HS-5 (cell line): Measurements from ENCODE around the gene PTPN11.
"Not testable (repeated sequence)": the region's sequence is repeated elsewhere in the genome, so short reads cannot be mapped to it uniquely, and the experiment has no call there.

ENCODE experiments used
- DNase-seq: peaks from one replicate; pipeline ENCODE4 v3.0.0-alpha.2; 2012; ENCODE audit warnings: low read depth

PTPN11 gene

DNA sequence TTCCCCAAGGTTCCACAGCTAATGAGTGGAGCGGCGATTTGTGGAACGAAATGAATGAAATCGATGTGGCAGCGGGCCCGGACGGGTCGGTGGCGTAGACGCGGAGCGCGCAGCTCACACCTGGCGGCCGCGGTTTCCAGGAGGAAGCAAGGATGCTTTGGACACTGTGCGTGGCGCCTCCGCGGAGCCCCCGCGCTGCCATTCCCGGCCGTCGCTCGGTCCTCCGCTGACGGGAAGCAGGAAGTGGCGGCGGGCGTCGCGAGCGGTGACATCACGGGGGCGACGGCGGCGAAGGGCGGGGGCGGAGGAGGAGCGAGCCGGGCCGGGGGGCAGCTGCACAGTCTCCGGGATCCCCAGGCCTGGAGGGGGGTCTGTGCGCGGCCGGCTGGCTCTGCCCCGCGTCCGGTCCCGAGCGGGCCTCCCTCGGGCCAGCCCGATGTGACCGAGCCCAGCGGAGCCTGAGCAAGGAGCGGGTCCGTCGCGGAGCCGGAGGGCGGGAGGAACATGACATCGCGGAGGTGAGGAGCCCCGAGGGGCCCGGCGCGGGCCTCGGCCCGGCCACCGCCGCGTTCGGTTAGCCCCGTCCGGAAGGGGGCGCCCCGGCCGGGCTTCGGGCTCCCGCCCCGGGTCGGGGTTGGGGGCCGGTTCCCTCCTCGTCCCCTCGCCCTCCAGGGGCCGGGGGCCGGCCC lies at the start of gene PTPN11:
Gene PTPN11 (plus strand): TSS at position 340 of the 689 bp plus-strand sequence. CDS start 165 bp downstream, at position 505.
- DNase-seq = no peak

DNA sequence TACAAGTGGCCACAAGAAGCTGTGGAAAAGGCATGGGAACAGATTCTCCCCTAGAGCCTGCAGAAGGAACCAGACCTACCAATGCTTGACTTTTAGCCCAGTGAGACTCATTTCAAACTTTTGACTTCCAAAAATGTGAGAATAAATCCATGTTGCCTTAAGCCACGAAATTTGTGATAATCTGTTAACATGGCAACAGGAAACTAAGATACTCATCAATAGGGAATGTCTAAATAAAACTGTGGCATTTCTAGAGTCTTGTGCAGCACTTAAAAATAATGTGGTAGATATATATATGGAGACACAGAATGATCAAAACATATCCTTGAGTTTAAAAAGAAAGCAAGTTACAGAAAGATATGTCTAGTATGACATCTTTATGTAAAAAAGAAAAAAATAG lies 48.5 kb upstream of the PTPN11 start:
- DNase-seq = no peak

DNA sequence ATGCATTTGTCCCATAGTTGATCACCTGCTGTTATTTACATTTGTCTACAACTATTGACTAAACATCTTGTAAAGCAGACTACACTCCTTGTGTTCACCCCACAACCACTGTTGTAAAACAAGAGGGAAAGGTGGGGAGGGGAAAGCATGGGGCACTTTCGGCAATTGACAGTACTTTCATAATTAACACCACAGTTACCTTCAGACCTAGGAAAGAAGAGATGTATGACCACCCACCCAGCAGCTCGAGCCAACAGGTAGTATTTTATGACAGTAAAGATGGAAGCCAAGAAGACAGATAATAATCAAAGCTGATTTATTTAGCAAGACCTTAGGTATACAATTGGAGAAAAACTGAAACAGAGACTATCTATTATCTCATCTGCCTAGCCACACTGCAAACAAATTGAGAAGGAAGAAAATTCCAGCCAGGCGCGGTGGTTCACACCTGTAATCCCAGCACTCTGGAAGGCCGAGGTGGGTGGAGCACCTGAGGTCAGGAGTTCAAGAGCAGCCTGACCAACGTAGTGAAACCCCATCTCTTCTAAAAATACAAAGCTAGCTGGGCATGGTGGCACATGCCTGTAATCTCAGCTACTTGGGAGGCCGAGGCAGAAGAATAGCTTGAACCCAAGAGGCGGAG lies 47.8 kb upstream of the PTPN11 start:
- DNase-seq = no peak

DNA sequence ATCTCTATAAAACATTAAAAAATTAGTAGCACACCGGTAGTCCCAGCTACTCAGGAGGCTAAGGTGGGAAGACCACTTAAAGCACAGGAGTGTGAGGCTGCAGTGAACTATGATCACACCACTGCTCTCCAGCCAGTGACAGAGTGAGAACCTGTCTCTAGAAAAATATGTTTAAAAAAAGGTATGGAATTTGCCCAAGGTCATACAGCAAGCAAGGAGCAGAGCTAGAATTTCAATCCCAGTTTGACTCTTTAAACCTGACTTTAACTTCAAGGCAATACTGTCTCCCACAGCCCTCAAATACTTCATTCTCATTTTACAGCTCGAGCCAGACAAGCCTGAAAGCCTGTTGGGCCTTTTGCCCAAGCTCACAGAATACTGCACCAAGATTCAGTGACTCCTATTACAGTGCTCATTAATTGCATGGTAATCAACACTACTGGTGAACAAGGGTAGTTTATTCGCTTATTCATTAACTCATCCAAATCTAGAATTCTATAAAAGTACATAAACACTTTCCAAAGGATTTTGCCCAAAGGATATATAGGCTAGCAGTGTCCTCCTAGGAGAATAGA lies 44.5 kb upstream of the PTPN11 start:
- no peak for DNase-seq

DNA sequence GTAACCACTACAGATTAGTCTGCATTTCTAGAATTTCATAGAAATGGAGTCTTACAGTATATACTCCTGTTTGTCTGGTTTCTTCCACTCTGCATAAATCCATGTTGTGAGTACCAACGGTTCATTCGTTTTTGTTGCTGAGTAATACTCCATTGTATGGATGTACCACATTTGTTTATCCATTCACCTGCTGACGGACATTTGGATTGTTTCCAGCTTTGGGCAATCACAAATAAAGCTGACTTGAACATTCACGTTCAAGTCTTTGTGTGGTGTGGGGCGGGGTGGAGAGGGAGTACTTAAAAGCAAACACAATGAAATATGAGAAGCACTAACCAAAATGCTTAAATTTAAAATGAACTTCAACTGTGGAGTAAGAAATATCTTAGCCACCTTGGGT lies 43.6 kb upstream of the PTPN11 start:
- no peak for DNase-seq

DNA sequence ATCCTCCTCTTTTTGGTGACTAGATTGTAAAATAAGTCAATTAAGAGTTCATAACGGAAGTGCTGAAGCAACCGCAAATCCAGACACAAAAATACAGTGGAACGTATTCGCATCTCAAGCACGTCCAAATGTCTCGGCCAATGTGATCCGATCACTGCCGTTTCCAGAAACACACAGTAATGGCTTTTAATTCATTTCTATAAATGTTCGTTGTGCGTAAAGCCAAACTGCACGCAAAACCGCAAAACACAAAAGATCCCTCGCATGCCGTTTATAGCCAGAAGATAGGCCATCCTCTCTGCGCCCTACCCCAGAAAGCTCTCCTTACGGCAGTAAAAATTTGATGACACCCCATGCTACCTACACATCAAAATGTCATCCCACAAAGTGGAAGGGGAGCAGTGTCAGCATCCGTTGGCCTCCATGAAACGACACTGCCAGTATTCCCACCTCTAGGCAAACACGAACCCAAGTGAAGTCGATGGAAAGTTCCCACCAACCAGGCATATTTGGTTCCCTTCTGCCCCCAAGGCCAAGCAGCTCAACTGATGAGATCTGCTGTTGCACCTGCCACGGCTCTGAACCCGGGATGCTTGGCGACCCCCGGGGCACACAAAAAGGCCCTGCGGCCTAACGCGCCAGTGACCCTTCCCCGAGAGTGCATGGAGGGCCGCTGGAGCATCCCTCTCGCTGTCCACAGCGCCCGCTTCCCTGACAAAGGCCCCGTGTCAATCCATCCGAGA lies 37.9 kb upstream of the PTPN11 start:
- DNase-seq = no peak

DNA sequence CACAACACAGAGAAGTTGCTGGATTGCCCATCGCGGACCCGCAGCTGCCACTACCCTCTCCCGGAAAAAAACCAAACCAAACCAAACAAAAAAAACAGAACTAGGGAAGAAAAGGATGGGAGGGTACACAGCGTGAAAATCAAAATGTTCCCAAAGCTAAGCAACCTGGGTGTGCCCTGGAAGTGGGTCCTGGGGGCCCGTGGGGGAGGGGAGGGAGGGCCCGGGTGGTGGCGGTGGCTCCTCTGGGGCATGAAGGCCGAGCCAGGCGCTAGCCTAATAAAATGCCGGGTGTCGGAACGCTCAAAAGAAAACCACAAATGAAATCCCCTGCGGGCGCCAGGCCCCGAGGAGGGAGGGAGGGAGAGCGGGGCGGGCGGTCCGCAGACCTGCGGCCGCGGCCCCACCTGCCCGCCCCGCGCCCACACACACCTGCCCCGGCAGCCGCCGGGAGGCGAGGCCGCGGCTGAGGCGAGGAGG lies 37.3 kb upstream of the PTPN11 start:
- no peak for DNase-seq

DNA sequence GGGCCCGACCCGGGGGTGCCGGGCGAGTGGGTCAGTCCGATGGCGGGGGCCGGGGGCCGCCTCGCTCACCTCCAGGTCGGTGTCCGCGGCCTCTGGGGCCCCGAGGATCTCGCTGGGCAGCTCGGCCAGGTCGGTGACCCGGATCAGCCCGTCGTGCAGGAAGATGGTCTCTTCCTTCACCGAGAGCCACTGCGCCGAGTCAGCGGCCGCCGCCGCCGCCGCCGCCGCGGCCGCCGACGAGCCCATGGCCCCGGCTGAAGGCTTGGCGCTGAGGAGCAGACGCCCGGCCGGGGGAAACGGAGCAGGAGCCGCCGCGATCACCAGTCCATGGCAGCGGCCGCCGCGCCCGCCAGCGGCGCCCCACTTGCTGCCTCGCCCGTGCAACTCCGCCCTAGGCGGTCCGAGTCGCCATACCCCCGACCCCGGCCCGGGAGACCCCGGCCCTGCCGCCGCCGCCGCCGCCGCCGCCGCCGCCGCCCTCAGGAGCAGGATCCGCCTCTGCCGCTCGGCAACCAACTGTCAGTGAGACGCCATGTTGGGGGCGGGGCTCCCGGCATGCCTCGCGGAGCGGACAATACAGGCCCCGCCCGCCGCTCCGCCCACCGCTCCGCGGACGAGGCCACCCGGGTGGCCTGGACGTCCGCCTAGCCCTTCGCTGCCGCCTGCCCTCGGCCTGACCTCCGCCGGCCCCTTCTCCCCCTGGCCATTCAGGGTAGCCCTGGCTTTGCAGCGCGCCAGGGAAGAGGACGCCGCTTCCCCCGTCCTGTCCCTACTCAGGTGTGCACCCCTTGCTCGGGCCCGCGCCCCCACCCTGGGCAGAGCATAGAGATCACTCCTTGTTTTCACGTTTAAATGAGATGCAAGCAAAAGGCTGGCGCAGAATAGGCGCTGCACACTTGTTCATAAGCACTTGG lies 36.6 kb upstream of the PTPN11 start, which contains the start of gene HECTD4:
Gene HECTD4 (minus strand): TSS at position 549 of the 914 bp plus-strand sequence. CDS start 303 bp downstream, at position 246.
- DNase-seq = peak; percentile 37

DNA sequence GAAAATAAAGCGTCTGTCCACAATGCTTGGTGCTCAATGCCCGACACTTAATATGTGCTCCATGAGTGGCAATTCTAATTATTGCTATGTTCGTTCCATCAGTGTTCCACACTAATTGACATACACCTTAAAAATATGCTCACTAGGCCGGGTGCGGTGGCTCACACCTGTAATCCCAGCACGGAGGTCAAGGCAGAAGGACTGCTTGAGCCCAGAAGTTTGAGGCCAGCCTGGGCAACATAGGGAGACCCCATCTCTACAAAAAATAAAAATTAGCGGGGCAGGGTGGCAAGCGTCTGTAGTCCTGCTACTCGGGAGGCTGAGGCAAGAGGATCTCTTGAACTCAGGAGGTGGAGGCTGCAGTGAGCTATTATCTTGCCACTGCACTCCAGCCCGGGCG lies 35.9 kb upstream of the PTPN11 start:
- no peak for DNase-seq

DNA sequence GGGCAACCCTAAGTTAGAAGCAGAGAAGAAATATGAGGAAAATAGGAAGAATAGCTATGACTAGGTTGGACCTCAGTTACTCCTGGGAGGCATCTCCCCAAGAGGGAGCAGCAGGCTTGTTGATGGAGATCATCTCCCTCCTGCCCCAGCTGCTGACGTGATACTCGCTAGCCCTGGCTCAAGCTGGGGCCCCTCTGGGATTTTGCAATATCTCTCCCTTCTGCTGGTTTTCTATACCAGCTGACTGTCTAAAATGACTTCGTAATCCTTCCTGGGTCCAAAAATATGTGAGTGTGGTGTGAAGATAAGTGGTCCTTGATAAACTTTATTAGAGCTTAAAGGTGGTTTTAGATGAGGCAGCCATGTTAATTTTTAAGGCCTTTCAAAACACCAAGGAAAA lies 32.0 kb upstream of the PTPN11 start:
- no peak for DNase-seq

DNA sequence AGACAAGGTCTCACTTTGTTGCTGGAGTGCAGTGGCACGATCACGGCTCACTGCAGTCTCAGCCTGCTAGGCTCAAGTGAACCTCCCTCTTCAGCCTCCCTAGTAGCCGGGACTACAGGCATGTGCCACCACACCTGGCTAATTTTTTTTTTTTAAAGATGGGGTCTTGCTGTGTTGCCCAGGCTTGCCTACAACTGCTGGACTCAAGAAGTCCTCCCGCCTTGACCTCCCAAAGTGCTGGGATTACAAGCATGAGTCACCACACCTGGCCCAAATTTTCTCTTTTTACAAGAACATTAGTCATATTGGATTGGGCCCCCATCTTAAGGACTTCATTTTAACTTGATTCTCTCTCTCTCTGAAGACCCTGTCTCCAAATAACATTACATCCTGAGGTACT lies 29.5 kb upstream of the PTPN11 start:
- no peak for DNase-seq

DNA sequence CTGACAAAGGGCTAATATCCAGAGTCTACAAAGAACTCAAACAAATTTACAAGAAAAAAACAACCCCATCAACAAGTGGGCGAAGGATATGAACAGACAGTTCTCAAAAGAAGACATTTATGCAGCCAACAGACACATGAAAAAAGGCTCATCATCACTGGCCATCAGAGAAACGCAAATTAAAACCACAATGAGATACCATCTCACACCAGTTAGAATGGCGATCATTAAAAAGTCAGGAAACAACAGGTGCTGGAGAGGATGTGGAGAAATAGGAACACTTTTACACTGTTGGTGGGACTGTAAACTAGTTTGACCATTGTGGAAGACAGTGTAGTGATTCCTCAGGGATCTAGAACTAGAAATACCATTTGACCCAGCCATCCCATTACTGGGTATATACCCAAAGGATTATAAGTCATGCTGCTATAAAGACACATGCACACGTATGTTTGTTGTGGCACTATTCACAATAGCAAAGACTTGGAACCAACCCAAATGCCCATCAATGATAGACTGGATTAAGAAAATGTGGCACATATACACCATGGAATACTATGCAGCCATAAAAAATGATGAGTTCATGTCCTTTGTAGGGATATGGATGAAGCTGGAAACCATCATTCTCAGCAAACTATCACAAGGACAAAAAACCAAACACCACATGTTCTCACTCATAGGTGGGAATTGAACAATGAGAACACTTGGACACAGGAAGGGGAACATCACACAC lies 28.7 kb upstream of the PTPN11 start:
- not testable (repeated sequence) for DNase-seq

DNA sequence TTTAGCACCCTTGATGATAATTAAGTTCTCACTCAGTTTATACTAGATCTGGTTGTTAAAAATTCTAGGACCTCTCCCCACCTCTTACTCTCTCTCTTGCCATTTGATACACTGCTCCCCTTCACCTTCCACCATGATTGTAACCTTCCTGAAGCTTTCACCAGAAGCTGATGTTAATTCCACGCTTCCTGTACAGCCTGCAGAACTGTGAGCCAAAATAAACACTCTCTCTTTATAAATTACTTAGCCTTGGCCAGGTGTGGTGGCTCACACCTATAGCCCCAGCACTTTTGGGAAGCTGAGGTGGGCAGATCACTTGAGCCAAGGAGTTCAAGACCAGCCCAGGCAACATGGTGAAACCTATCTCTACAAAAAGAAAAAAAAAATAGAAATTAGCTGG lies 25.4 kb upstream of the PTPN11 start:
- DNase-seq = no peak

DNA sequence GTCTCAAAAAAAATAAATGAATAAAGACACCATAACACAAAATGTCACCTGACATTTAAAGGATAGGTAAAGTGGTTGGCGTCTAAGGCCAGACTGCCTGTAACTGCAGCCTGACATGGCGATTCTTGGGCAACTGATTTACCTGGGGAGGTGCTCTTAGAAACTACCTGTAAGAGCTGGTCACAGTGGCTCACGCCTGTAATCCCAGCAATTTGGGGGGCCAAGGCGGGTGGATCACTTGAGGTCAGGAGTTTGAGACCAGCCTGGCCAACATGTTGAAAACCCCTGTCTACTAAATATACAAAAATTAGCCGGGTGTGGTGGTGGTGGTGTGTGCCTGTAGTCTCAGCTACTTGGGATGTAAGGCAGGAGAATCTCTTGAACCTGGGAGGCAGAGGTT lies 17.7 kb upstream of the PTPN11 start:
- DNase-seq = no peak

DNA sequence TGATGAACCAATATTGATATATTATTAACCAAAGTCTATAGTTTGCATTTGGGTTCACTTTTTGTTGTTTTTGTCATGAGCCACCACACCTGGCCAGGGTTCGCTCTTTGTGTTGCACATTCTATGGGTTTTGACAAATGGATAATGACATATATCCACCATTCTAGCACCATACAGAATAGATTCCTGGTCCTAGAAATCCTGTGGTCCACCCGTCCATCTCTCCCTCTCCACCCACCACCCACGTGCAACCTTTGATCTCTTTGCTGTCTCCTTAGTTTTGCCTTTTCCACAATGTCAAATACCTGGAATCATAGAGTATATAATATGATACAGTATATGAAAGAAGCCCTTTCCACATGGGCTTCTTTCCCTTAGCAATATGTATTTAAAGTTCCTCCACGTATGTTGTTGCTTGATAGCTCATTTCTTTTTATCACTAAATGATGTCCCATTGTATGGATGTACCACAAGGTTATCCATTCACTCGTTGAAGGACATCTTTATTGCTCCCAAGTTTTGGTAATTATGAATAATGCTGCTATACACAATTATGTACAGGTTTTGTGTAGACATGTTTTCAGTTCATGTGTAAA lies 16.7 kb upstream of the PTPN11 start:
- no peak for DNase-seq

DNA sequence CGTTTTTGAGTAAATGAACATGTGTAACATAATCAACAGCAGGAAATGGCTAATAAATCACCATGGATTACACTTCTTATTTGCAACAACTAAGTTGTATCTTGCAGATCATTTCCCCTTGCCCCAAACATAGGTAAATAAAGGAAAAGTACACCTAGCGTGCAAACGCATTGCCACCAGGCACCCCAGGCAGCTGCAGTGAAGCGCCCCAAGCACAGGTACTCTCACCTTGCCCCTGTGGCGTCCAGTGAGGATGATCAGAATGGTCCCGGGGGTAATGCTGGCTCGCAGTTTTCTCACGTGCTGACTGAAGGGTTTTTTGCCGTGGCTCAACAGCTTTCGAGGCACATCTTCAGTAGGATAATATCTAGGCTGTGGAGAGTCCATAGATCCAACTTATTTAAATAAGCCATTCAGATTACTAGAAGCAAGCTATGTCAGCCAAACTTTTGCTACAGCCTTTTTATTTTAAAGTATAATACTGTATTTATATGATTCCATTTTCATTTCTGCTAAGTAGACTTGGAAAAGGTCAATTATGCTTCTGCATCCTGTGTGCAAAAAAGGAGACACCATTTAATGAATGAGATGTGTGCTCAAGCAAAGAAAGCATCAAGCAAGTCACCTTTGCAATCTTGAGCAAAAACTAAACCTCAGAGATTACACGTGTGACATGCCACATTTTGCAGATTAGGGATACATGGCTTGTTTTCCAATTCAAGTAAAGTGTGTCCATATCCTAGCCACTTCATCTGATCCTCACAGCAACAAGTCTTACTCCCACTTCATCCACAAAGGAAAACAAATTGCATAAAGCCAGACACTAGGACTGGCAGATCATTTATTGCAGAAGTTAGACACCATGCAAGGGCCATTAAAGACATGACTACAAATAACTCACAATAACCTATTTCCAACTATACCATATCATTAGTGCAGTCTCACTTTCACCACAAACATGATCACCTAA lies 11.9 kb upstream of the PTPN11 start:
- DNase-seq = no peak

DNA sequence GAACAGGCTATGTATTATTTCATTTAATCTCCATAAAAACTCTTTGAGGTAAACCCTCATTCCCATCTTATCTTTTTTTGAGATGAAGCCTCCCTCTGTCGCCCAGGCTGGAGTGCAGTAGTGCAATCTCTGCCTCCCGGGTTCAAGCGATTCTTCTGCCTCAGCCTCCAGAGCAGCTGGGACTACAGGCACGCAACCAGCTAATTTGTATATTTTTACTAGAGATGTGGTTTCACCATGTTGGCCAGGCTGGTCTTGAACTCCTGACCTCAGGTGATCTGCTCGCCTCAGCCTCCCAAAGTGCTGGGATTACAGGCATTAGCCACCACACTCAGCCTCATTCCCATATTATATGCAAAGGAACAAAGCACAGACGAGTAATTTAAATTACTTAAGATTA lies 11.1 kb upstream of the PTPN11 start:
- DNase-seq = not testable (repeated sequence)

DNA sequence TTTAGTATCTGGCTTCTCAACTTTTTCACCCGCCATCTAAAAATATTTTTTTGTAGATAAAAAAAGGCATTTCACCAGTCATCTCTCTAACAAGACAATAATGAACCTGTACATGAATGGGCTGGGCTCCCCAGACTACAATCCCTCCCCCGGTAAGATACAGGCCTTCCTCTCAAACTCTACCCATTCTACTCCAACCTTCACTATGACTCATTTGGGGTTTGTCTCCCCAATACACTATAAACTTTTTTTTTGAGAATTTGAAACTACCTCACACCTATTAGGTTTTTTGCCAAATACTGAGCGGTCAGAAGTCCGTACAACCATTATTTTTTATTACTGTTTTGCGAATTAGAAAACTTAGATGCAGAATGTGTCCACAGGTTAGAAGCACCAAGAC lies 10.1 kb upstream of the PTPN11 start:
- DNase-seq = no peak
